DOHH2 (cell line): ENCODE results near the gene KARS1.

Experiments
- CTCF ChIP-seq: fragments of 200-600 bp; sonication (generic); IDR thresholded peaks from one replicate; pipeline ENCODE4 v1.5.1; 2014; ENCODE audit warnings: antibody characterized with exemption, mild to moderate bottlenecking, low read depth, low read length; ENCODE audit not compliant: poor library complexity, severe bottlenecking
- EZH2phosphoT487 ChIP-seq: fragments of 200-600 bp; sonication (generic); IDR thresholded peaks from 2 replicates; pipeline ENCODE4 v1.6.1; 2017; ENCODE audit warnings: borderline replicate concordance, mild to moderate bottlenecking, antibody characterized with exemption, low read length, moderate library complexity, mixed read lengths

- no peak for TF ChIP-seq CTCF
- no peak for TF ChIP-seq EZH2phosphoT487
These were observed 34.8 kb upstream of the KARS1 start for GRCh38 chr16:75682308-75682707.
